Common myeloid progenitor, CD34-positive (primary cell): ENCODE results near the gene CD82. TPM values are rescaled to one million over a fixed set of nuclear protein-coding genes. Genes with fewer than 3 reads are reported as not detected.

ENCODE experiments used
- CTCF ChIA-PET: fragments of 350-600 bp; sonication (Branson Sonifier 250); formaldehyde crosslinking; loops from one replicate; lab custom pipeline; 2021; ENCODE audit warnings: antibody characterized with exemption; lab: Charles Lee
- POLR2A ChIA-PET: fragments of 350-600 bp; sonication (Branson Sonifier 250); formaldehyde crosslinking; loops from one replicate; lab custom pipeline; 2021; ENCODE audit warnings: antibody characterized with exemption; lab: Charles Lee
- DNase-seq, 3 donors: peaks; one replicate each; pipeline versions ENCODE4 v3.0.0 to v3.0.0-alpha.2; 2013
- H3K27ac ChIP-seq, 2 experiments: 1 replicate in 1 of 2; 2 replicates in 1 of 2; pipeline ENCODE4 v1.7.0; 2013; ENCODE audit warnings: inconsistent platforms in 2 of 2, low read length in 2 of 2, mild to moderate bottlenecking in 2 of 2, low read depth in 1 of 2, moderate library complexity in 1 of 2; ENCODE audit not compliant: severe bottlenecking in 2 of 2, insufficient read depth in 1 of 2, poor library complexity in 1 of 2
- H3K27me3 ChIP-seq, 5 experiments: replicated peaks in 2 of 5; 1 replicate in 3 of 5; 2 replicates in 2 of 5; pipeline versions ENCODE4 v1.6.1 to v1.7.0; 2013; ENCODE audit warnings: low read length in 4 of 5, mild to moderate bottlenecking in 2 of 5, moderate library complexity in 2 of 5, inconsistent platforms in 1 of 5; ENCODE audit not compliant: insufficient read depth in 5 of 5, control insufficient read depth in 4 of 5
- H3K36me3 ChIP-seq, 4 experiments: 1 replicate in 2 of 4; 2 replicates in 2 of 4; pipeline versions ENCODE4 v1.6.1 to v1.7.0; 2013; ENCODE audit warnings: low read length in 3 of 4, control low read depth in 1 of 4, mild to moderate bottlenecking in 1 of 4; ENCODE audit not compliant: control insufficient read depth in 4 of 4, insufficient read depth in 4 of 4
- H3K4me1 ChIP-seq, 4 experiments: 1 replicate in 3 of 4; 2 replicates in 1 of 4; pipeline versions ENCODE4 v1.6.1 to v1.7.1; 2013; ENCODE audit warnings: low read length in 3 of 4, mild to moderate bottlenecking in 3 of 4, control low read depth in 1 of 4, inconsistent platforms in 1 of 4, moderate library complexity in 1 of 4; ENCODE audit not compliant: control insufficient read depth in 4 of 4, insufficient read depth in 4 of 4; ENCODE audit errors: control extremely low read depth in 1 of 4
- H3K4me3 ChIP-seq, 7 experiments: 1 replicate in 4 of 7; 2 replicates in 3 of 7; pipeline versions ENCODE4 v1.5.1 to v1.7.0; 2013; ENCODE audit warnings: mild to moderate bottlenecking in 7 of 7, low read length in 6 of 7, moderate library complexity in 6 of 7, inconsistent platforms in 2 of 7, low read depth in 2 of 7, control low read depth in 1 of 7; ENCODE audit not compliant: insufficient read depth in 4 of 7, control insufficient read depth in 1 of 7; ENCODE audit errors: extremely low read depth in 1 of 7
- H3K9me3 ChIP-seq, 5 experiments: 1 replicate in 4 of 5; 2 replicates in 1 of 5; pipeline versions ENCODE4 v1.6.1 to v1.7.1; 2013; ENCODE audit warnings: low read length in 4 of 5, mild to moderate bottlenecking in 2 of 5, inconsistent platforms in 1 of 5, low read depth in 1 of 5, moderate library complexity in 1 of 5; ENCODE audit not compliant: control insufficient read depth in 4 of 5, insufficient read depth in 2 of 5; ENCODE audit errors: control extremely low read depth in 1 of 5
- WGBS: methylation state at CpG from one replicate; pipeline ENCODE4 v1.1.5; 2013; ENCODE audit not compliant: insufficient coverage; 5-methylcytosine and 5-hydroxymethylcytosine counted together
- polyA plus RNA-seq: library from polyadenylated mRNA; unstranded; fragments of 120-200 nt; gene quantifications from one replicate; pipeline ENCODE4 v1.2.1, GENCODE V29; 2013

Gene CD82
- polyA plus RNA-seq, result 174 TPM

GRCh38 chr11:44565211-44565952, at the start of gene CD82:
TSS of gene CD82 (plus strand) at chr11:44565663. CDS start at chr11:44594663, 29,000 bp downstream.
- Histone ChIP-seq H3K9me3 (no peaks in the 10 kb centered on the region), H3K36me3 (peaks cover 0 to 11% (median 4%) of the 10 kb centered on the region in 4 experiments), H3K27me3 (no peaks in the 10 kb centered on the region), H3K4me3 (peak within 1 kb of the TSS; percentile 83 to 99 (median 96)), H3K4me1 (peaks cover 28 to 69% (median 61%) of the 10 kb centered on the region in 4 experiments), H3K27ac (peak within 1 kb of the TSS; percentile 73 to 79)
- ChIA-PET POLR2A (interaction anchor here (0.6 to 2.2 kb wide), 4 partner anchors 9 to 46 kb away, joined by 3 to 16 read pairs (median 6); no protein-coding TSS in a partner anchor), CTCF (interaction anchor here (1.5 to 30.1 kb wide), 4 partner anchors 9 to 54 kb away, joined by 5 to 504 read pairs (median 14); no protein-coding TSS in a partner anchor)
- DNase-seq, result peak; percentile 96 to 98 (median 97)
- WGBS, result under 1% methylated on average over 53 of the region's 64 CpGs

GRCh38 chr11:44516688-44517507, 48.6 kb upstream of the CD82 start:
- no peaks in the 10 kb centered on the region for H3K36me3 ChIP-seq
- H3K9me3 ChIP-seq, result no peaks in the 10 kb centered on the region
- no peak overlapping the region for H3K4me3 ChIP-seq
- H3K27me3 ChIP-seq, result peaks cover 2 to 30% (median 11%) of the 10 kb centered on the region in 5 experiments
- CTCF ChIA-PET, result no interaction called here
- no peak for DNase-seq
- POLR2A ChIA-PET, result no interaction called here
- no peak overlapping the region for H3K27ac ChIP-seq
- no peaks in the 10 kb centered on the region for H3K4me1 ChIP-seq
- 82% methylated on average over 2 of the region's 5 CpGs for WGBS

DNA sequence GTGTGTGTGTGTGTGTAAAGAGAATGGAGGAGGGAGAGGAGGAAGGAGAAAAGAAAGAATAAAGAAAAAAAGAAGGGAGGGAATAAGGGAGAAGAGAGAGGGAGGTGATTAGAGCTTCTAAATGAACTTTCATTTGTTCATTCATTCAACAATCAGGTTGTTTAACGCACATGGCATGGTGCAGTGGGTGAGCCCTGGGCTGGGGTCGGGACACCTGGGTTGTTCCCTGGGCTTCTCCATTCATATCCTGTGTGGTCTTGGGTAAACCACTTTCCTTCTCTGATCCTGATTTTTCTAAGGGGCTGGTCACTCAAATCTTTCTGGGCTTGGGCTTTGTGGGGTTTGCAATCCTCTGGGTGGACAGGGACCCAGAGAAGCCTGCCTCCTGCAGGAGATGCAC, 47.9 kb upstream of the CD82 start:
- no peak for DNase-seq
- POLR2A ChIA-PET, result no interaction called here
- CTCF ChIA-PET, result no interaction called here
- H3K36me3 ChIP-seq, result no peaks in the 10 kb centered on the region
- no peaks in the 10 kb centered on the region for H3K4me1 ChIP-seq
- WGBS, result 90% methylated on average over 2 of the region's 2 CpGs
- H3K27me3 ChIP-seq, result peaks cover 0 to 36% (median 11%) of the 10 kb centered on the region in 5 experiments
- no peaks in the 10 kb centered on the region for H3K9me3 ChIP-seq
- H3K4me3 ChIP-seq, result no peak overlapping the region
- H3K27ac ChIP-seq, result no peak overlapping the region

DNA sequence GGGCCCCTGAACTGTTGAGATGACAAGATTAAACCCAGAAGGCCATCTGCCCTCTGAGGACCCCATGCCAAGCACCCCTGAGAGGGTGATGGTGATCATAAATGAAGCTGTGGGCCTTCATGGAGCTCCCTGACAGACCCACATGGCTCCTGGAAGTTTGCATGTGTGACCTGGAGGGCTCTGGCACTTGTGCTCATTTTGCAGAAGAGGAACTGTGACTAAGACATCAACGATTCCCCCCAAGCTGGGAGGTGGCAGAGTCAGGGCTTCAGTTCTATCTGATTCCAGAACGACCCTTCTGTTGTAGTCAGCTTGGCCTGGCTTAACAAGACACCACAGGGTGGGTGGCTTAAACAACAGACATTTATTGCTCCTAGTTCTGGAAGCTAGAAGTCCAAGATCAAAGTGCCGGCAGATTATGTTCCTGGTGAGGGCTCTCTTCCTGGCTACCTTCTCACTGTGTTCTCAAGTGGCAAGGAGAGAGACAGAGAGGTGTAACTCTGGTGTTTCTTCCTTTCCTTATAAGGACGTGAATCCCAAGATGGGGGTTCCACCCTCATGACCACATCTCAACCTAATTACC, 46.4 kb upstream of the CD82 start:
- Histone ChIP-seq H3K9me3 (no peaks in the 10 kb centered on the region), H3K36me3 (no peaks in the 10 kb centered on the region), H3K4me1 (no peaks in the 10 kb centered on the region), H3K4me3 (no peak overlapping the region), H3K27ac (no peak overlapping the region), H3K27me3 (peaks cover 0 to 37% (median 10%) of the 10 kb centered on the region in 5 experiments)
- ChIA-PET CTCF (no interaction called here), POLR2A (no interaction called here)
- DNase-seq, result no peak
- 83% methylated on average over 4 of the region's 4 CpGs for WGBS

GRCh38 chr11:44519989-44520737, 45.3 kb upstream of the CD82 start:
- ChIA-PET CTCF (no interaction called here), POLR2A (no interaction called here)
- WGBS, result 61% methylated on average over 39 of the region's 43 CpGs

GRCh38 chr11:44521148-44521547, 44.3 kb upstream of the CD82 start:
- no peak overlapping the region for H3K4me3 ChIP-seq
- 93% methylated on average over 2 of the region's 2 CpGs for WGBS
- no peaks in the 10 kb centered on the region for H3K9me3 ChIP-seq
- peaks cover 0 to 42% (median 10%) of the 10 kb centered on the region in 5 experiments for H3K27me3 ChIP-seq
- peaks cover 0 to 15% (median 14%) of the 10 kb centered on the region in 4 experiments for H3K4me1 ChIP-seq
- DNase-seq, result no peak
- H3K27ac ChIP-seq, result no peak overlapping the region
- POLR2A ChIA-PET, result no interaction called here
- no peaks in the 10 kb centered on the region for H3K36me3 ChIP-seq
- CTCF ChIA-PET, result interaction anchor here (5.1 kb wide), 1 partner anchor 16 kb away, joined by 53 read pairs; no protein-coding TSS in a partner anchor

More at GRCh38 chr11:44519989-44520737, 45.3 kb upstream of the CD82 start:
- DNase-seq, result no peak
- Histone ChIP-seq H3K27me3 (peaks cover 0 to 37% (median 10%) of the 10 kb centered on the region in 5 experiments), H3K27ac (no peak overlapping the region), H3K9me3 (no peaks in the 10 kb centered on the region), H3K4me3 (no peak overlapping the region), H3K4me1 (peaks cover 0 to 10% (median 6%) of the 10 kb centered on the region in 4 experiments), H3K36me3 (no peaks in the 10 kb centered on the region)
